Osteoblast (primary cell): ENCODE data around the gene USP11. TPM values are rescaled to one million over a fixed set of nuclear protein-coding genes. Genes with fewer than 3 reads are reported as not detected.

Experiments used
- DNase-seq: peaks from one replicate; pipeline ENCODE4 v3.0.0; 2011; ENCODE audit warnings: low spot score, mixed read lengths; ENCODE audit not compliant: insufficient read length; ENCODE audit errors: missing footprints
- H2AFZ ChIP-seq: 2 replicates; pipeline ENCODE4 v1.6.0; 2011; ENCODE audit warnings: mild to moderate bottlenecking, low read length
- H3K27ac ChIP-seq: 2 replicates; pipeline ENCODE4 v1.5.1; 2011; ENCODE audit warnings: mild to moderate bottlenecking, low read depth, low read length, moderate library complexity
- H3K27me3 ChIP-seq: 2 replicates; pipeline ENCODE4 v1.6.0; 2012; ENCODE audit warnings: mild to moderate bottlenecking, control low read depth, inconsistent platforms, low read length, moderate library complexity; ENCODE audit not compliant: insufficient read depth
- H3K36me3 ChIP-seq: 2 replicates; pipeline ENCODE4 v1.5.1; 2011; ENCODE audit warnings: mild to moderate bottlenecking, low read length, control low read depth, moderate library complexity; ENCODE audit not compliant: insufficient read depth
- H3K4me1 ChIP-seq: 2 replicates; pipeline ENCODE4 v1.5.1; 2011; ENCODE audit warnings: mild to moderate bottlenecking, low read length, control low read depth, moderate library complexity; ENCODE audit not compliant: insufficient read depth
- H3K4me2 ChIP-seq: 2 replicates; pipeline ENCODE4 v1.6.0; 2011; ENCODE audit warnings: mild to moderate bottlenecking, low read length; ENCODE audit not compliant: insufficient read depth
- H3K4me3 ChIP-seq: fragments of 200-600 bp; sonication (generic); 3 replicates; pipeline ENCODE4 v1.5.1; 2012; ENCODE audit warnings: mild to moderate bottlenecking, low read length, inconsistent platforms; ENCODE audit not compliant: insufficient read depth
- H3K79me2 ChIP-seq: 2 replicates; pipeline ENCODE4 v1.6.0; 2012; ENCODE audit warnings: mild to moderate bottlenecking, low read length, control low read depth, inconsistent platforms; ENCODE audit not compliant: insufficient read depth
- H3K9me3 ChIP-seq: 2 replicates; pipeline ENCODE4 v1.5.1; 2011; ENCODE audit warnings: low read depth, low read length, control low read depth
- H4K20me1 ChIP-seq: 2 replicates; pipeline ENCODE4 v1.6.0; 2012; ENCODE audit warnings: mild to moderate bottlenecking, low read length, control low read depth; ENCODE audit not compliant: insufficient read depth
- total RNA-seq: library from RNA; depleted of rRNA; stranded (reverse); fragments of >200 nt; gene quantifications from 2 replicates; pipeline ENCODE4 v1.2.3, GENCODE V29; 2012
- TF ChIP-seq, protein P1 (sequence below): IDR thresholded peaks from 2 replicates; pipeline ENCODE4 v1.5.1; 2011; ENCODE audit warnings: mild to moderate bottlenecking, low read depth, low read length, moderate library complexity; ENCODE audit errors: extremely low read depth

Gene USP11
- total RNA-seq, 1 donor, result 28.2 TPM

DNA sequence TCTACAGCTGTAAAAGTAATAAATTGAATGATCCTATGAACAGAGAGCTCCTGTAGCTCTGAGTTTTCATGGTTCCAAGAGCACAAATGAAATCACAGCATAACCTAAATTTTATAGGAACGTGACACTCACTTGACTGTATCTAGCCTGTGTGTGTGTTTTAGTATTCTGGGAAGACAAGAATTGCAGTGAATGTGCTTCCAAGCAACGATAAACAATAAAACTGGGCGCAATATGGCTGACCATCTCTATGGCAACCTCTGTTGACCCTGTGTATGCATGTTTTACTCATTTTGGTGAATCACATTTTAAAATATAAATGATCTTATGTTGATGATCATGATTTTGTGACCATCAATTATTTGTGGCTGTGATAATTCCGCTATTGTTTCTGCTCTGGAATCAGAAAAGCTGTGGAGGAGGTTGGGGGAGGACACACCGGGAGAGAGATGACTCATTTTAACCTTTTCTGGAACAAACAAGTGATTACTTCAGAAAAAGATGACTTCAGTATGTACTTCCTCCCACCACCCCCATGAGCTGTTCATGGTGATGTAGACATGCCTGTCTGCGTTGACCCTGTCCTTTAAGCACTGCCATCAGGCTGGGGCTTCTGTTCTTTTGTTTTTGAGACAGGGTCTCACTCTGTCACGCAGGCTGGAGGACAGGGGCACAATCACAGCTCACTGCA is 31.8 kb downstream of the USP11 start:
- Histone ChIP-seq H4K20me1 (no peaks in the 10 kb centered on the region), H3K27me3 (peaks cover 4% of the 10 kb centered on the region), H3K36me3 (no peaks in the 10 kb centered on the region), H3K4me2 (no peak overlapping the region), H2AFZ (no peak overlapping the region), H3K4me1 (no peaks in the 10 kb centered on the region), H3K27ac (no peak overlapping the region), H3K79me2 (no peaks in the 10 kb centered on the region), H3K9me3 (no peaks in the 10 kb centered on the region), H3K4me3 (no peak overlapping the region)
- TF ChIP-seq, protein P1, sequence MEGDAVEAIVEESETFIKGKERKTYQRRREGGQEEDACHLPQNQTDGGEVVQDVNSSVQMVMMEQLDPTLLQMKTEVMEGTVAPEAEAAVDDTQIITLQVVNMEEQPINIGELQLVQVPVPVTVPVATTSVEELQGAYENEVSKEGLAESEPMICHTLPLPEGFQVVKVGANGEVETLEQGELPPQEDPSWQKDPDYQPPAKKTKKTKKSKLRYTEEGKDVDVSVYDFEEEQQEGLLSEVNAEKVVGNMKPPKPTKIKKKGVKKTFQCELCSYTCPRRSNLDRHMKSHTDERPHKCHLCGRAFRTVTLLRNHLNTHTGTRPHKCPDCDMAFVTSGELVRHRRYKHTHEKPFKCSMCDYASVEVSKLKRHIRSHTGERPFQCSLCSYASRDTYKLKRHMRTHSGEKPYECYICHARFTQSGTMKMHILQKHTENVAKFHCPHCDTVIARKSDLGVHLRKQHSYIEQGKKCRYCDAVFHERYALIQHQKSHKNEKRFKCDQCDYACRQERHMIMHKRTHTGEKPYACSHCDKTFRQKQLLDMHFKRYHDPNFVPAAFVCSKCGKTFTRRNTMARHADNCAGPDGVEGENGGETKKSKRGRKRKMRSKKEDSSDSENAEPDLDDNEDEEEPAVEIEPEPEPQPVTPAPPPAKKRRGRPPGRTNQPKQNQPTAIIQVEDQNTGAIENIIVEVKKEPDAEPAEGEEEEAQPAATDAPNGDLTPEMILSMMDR, result no peak
- no peak for DNase-seq

DNA sequence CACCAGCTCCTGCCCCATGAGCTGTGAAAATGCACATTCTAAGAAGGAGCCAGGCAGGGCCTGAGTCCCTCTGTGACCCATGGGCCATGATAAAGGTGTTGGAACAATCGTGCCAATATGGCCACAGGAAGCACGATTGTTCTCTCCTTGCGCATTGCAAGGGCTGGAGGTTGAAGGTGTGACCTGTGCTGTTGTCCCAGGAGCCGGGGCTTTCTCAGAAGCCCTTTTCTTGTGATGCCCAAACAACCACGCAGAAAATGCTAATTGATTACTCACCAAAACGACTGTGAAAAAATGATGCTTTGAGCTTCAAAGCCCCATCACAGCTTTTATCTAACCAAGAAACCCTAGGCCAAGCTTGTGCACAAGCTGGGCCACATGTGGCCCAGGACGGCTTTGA is 33.8 kb downstream of the USP11 start:
- H2AFZ ChIP-seq, result no peak overlapping the region

DNA sequence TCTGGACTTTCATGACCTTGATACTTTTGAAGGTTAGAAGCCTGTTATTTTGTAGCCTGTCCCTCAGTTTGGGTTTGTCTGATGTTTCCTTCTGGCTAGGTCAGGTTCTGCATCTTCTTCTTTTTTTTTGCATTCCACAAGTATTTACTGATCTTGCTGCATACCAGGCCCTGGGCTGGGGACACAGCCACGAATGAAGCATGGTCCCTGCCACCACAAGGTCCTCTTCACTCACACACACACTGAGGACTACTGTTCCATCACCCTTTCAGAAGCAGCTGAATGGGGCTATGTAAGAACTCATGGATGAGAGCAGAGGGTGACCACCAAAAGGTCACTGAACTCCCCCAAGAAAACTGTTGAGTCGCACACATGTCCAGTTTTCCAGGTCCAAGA is 39.2 kb downstream of the USP11 start:
- Histone ChIP-seq H3K4me3 (no peak overlapping the region), H3K27ac (no peak overlapping the region), H2AFZ (no peak overlapping the region), H3K9me3 (no peaks in the 10 kb centered on the region), H3K4me2 (no peak overlapping the region), H3K4me1 (no peaks in the 10 kb centered on the region), H3K27me3 (peaks cover 3% of the 10 kb centered on the region), H3K36me3 (no peaks in the 10 kb centered on the region), H3K79me2 (no peaks in the 10 kb centered on the region), H4K20me1 (no peaks in the 10 kb centered on the region)
- TF ChIP-seq, protein P1, result no peak
- DNase-seq, result no peak

More for the DNA sequence above, 33.8 kb downstream of the USP11 start:
- H4K20me1 ChIP-seq, result no peaks in the 10 kb centered on the region
- H3K27ac ChIP-seq, result no peak overlapping the region
- peaks cover 4% of the 10 kb centered on the region for H3K27me3 ChIP-seq
- TF ChIP-seq, protein P1, result no peak
- no peak for DNase-seq
- no peaks in the 10 kb centered on the region for H3K9me3 ChIP-seq
- no peaks in the 10 kb centered on the region for H3K36me3 ChIP-seq
- H3K79me2 ChIP-seq, result no peaks in the 10 kb centered on the region
- no peak overlapping the region for H3K4me3 ChIP-seq
- no peak overlapping the region for H3K4me2 ChIP-seq
- H3K4me1 ChIP-seq, result no peaks in the 10 kb centered on the region

DNA sequence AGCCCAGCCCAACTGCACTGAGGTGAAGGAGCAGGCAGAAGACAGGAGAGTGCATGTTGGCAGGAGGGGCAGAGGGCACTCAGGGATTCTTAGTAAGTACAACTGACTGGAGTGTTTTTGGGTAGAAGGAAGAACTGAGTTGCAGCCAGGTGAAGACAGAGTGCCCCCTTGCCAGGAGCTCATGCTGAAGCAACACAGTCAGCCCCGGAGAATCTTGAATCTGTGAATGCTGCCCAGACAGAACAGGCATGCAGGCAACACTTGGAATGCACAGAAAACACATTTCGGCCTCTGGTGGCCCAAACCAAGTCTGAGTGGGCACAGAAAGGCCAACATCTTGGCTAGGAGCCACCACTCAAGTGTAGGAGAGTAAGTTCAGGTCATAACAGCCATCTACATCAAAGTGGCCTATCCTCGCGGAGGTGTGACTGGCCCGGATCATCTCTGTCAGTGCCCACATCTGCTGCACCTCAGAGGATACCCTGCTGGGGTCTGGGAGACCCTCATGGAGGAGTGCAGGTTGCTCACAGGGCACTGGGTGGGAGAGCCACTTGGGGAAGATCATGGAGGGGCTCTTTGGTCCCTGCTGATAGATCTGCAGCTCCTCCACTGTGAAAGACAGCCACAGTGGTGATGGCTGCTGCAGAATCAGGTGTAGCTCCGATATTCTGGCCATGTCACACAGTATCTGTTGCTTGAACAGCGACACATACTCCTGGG is 40.4 kb downstream of the USP11 start:
- TF ChIP-seq, protein P1, result no peak
- H3K4me2 ChIP-seq, result no peak overlapping the region
- no peak for DNase-seq
- H3K27me3 ChIP-seq, result peaks cover 3% of the 10 kb centered on the region
- no peaks in the 10 kb centered on the region for H3K4me1 ChIP-seq
- H3K79me2 ChIP-seq, result no peaks in the 10 kb centered on the region
- H3K27ac ChIP-seq, result no peak overlapping the region
- no peaks in the 10 kb centered on the region for H4K20me1 ChIP-seq
- H3K4me3 ChIP-seq, result no peak overlapping the region
- no peaks in the 10 kb centered on the region for H3K9me3 ChIP-seq
- H3K36me3 ChIP-seq, result no peaks in the 10 kb centered on the region
- no peak overlapping the region for H2AFZ ChIP-seq
